ENCODE results near the gene OR4E1. TPM values are rescaled to one million over a fixed set of nuclear protein-coding genes. Genes with fewer than 3 reads are reported as not detected.

OR4E1 gene
- total RNA-seq, 1 experiment from 2014 or later: not detected

- no peak overlapping the region for H3K4me3 ChIP-seq (ENCODE audit: low read depth in 2 of 2, low read length in 2 of 2)
- no peak overlapping the region for H3K27ac ChIP-seq (ENCODE audit: low read length)
- H3K27me3 ChIP-seq (ENCODE audit: control insufficient read depth, insufficient read depth, low read length): peaks cover 5% of the 10 kb centered on the region
- no peaks in the 10 kb centered on the region for H3K36me3 ChIP-seq (ENCODE audit: control insufficient read depth, insufficient read depth, low read length)
- no peaks in the 10 kb centered on the region for H3K9me3 ChIP-seq (ENCODE audit: control insufficient read depth, insufficient read depth, low read depth, low read length)
- ChIA-PET POLR2A (no interaction called here), CTCF (no interaction called here)
- in situ Hi-C loops (cut with HindIII; ENCODE audit: low pct_unique_long_range_greater_than_20kb, low sequenced_read_pairs): no loop called here
- TF ChIP-seq SIN3A (IDR thresholded peaks at IDR 0.05; ENCODE audit: borderline replicate concordance, insufficient read depth, low read depth, low read length) (no peak), POLR2AphosphoS5 (IDR thresholded peaks at IDR 0.05; ENCODE audit: low read depth, low read length) (no peak), REST (IDR thresholded peaks at IDR 0.05; ENCODE audit: insufficient read depth in 1 of 2, low read depth in 2 of 2, low read length in 1 of 2) (no peak), TCF7L2 (IDR thresholded peaks at IDR 0.05; ENCODE audit: low read depth, low read length) (no peak), CTCF (IDR thresholded peaks at IDR 0.05) (no peak)
- no TSS peak for BruUV-seq (replicated peaks)
- intact Hi-C loops (cut with micrococcal nuclease; ENCODE audit: unreplicated experiment): no loop called here
- no peak for ATAC-seq
- no peaks in the 10 kb centered on the region for H3K4me1 ChIP-seq (ENCODE audit: control insufficient read depth, insufficient read depth, low read length)
- no peak for DNase-seq (ENCODE audit: low read depth, low spot score)
Measured at GRCh38 chr14:21719841-21720240, 46.2 kb upstream of the OR4E1 start.

GRCh38 chr14:21714318-21714929 lies 40.8 kb upstream of the OR4E1 start:
- in situ Hi-C loops (cut with HindIII; ENCODE audit: low pct_unique_long_range_greater_than_20kb, low sequenced_read_pairs): no loop called here
- CTCF ChIA-PET: no interaction called here
- TF ChIP-seq TCF7L2 (IDR thresholded peaks at IDR 0.05; ENCODE audit: low read depth, low read length) (no peak), CTCF (IDR thresholded peaks at IDR 0.05) (no peak), POLR2AphosphoS5 (IDR thresholded peaks at IDR 0.05; ENCODE audit: low read depth, low read length) (no peak), REST (IDR thresholded peaks at IDR 0.05; ENCODE audit: insufficient read depth in 1 of 2, low read depth in 2 of 2, low read length in 1 of 2) (no peak), SIN3A (IDR thresholded peaks at IDR 0.05; ENCODE audit: borderline replicate concordance, insufficient read depth, low read depth, low read length) (no peak)
- POLR2A ChIA-PET: no interaction called here
- Histone ChIP-seq H3K27ac (ENCODE audit: low read length) (no peak overlapping the region), H3K27me3 (ENCODE audit: control insufficient read depth, insufficient read depth, low read length) (peaks cover 4% of the 10 kb centered on the region; the same call in 1 of the 2 replicates), H3K9me3 (ENCODE audit: control insufficient read depth, insufficient read depth, low read depth, low read length) (no peaks in the 10 kb centered on the region), H3K4me1 (ENCODE audit: control insufficient read depth, insufficient read depth, low read length) (no peaks in the 10 kb centered on the region), H3K4me3 (ENCODE audit: low read depth in 2 of 2, low read length in 2 of 2) (no peak overlapping the region), H3K36me3 (ENCODE audit: control insufficient read depth, insufficient read depth, low read length) (no peaks in the 10 kb centered on the region)
- no TSS peak for BruUV-seq (replicated peaks)
- no peak for ATAC-seq
- no peak for DNase-seq (ENCODE audit: low read depth, low spot score)
- intact Hi-C loops (cut with micrococcal nuclease; ENCODE audit: unreplicated experiment): no loop called here

Measured in Panc1 (cell line).